ENCODE data around the gene PDK3.

PDK3 gene

GRCh38 chrX:24475480-24475879 is 10.4 kb downstream of the PDK3 start:
- TF ChIP-seq, protein P1, sequence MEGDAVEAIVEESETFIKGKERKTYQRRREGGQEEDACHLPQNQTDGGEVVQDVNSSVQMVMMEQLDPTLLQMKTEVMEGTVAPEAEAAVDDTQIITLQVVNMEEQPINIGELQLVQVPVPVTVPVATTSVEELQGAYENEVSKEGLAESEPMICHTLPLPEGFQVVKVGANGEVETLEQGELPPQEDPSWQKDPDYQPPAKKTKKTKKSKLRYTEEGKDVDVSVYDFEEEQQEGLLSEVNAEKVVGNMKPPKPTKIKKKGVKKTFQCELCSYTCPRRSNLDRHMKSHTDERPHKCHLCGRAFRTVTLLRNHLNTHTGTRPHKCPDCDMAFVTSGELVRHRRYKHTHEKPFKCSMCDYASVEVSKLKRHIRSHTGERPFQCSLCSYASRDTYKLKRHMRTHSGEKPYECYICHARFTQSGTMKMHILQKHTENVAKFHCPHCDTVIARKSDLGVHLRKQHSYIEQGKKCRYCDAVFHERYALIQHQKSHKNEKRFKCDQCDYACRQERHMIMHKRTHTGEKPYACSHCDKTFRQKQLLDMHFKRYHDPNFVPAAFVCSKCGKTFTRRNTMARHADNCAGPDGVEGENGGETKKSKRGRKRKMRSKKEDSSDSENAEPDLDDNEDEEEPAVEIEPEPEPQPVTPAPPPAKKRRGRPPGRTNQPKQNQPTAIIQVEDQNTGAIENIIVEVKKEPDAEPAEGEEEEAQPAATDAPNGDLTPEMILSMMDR (IDR thresholded peaks at IDR 0.05; ENCODE audit: low read depth, low read length, missing control alignments), result no peak

DNA sequence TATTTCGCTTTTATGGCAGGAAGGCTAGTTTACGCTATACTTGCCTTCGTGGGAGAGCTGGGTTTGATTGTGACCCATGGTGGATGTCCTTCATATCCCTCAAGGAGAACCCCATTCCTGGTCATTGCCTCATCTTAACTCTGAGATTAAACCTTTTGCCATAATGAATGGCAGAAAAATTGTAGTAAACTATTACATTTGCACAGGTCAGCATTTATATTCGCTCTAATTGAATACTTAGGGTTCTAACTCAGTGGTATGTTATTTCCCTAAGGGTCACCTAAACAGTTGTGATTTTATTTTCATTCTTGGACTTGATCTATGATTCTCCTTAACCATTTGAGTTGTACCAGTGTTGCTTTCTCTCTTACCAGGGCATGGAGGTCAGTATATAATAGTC is 13.4 kb downstream of the PDK3 start:
- no peak for DNase-seq (ENCODE audit: low read depth)
- H3K4me3 ChIP-seq (ENCODE audit: low read depth, low read length), result no peak overlapping the region
- TF ChIP-seq, protein P1 (IDR thresholded peaks at IDR 0.05; ENCODE audit: low read depth, low read length, missing control alignments), result no peak
- in situ Hi-C loops (cut with HindIII; ENCODE audit: low sequenced_read_pairs), result no loop called here

More at GRCh38 chrX:24475480-24475879, 10.4 kb downstream of the PDK3 start:
- DNase-seq (ENCODE audit: low read depth), result no peak
- H3K4me3 ChIP-seq (ENCODE audit: low read depth, low read length), result no peak overlapping the region
- in situ Hi-C loops (cut with HindIII; ENCODE audit: low sequenced_read_pairs), result no loop called here

- in situ Hi-C loops (cut with HindIII; ENCODE audit: low sequenced_read_pairs), result no loop called here
Observed at GRCh38 chrX:24479924-24480323, 14.8 kb downstream of the PDK3 start.

DNA sequence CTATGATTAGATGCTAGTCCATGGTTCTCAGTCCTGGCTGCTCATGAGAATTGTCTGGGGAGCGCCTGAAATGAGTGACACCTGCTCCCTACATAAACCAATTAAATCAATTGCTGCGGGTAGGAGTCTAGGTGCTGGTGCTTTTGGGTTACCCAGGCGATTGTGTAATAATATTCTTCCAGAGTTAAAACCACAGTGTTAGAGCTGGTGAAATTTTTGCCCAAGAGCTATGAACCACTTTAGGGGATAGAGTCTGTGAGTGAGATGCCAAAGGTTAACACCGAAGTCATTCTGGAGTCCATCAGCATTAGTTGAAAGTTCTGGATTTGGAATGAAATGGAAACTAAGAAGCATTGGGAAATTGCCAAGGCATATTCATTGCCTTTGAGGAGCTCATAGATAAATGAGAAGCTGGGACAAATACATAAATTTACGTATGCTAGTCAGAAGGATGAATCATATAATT is 15.3 kb downstream of the PDK3 start:
- DNase-seq (ENCODE audit: low read depth), result no peak
- TF ChIP-seq, protein P1 (IDR thresholded peaks at IDR 0.05; ENCODE audit: low read depth, low read length, missing control alignments), result no peak
- no peak overlapping the region for H3K4me3 ChIP-seq (ENCODE audit: low read depth, low read length)
- in situ Hi-C loops (cut with HindIII; ENCODE audit: low sequenced_read_pairs), result no loop called here

More at GRCh38 chrX:24479924-24480323, 14.8 kb downstream of the PDK3 start:
- DNase-seq (ENCODE audit: low read depth), result no peak
- H3K4me3 ChIP-seq (ENCODE audit: low read depth, low read length), result no peak overlapping the region
- TF ChIP-seq, protein P1 (IDR thresholded peaks at IDR 0.05; ENCODE audit: low read depth, low read length, missing control alignments), result no peak

DNA sequence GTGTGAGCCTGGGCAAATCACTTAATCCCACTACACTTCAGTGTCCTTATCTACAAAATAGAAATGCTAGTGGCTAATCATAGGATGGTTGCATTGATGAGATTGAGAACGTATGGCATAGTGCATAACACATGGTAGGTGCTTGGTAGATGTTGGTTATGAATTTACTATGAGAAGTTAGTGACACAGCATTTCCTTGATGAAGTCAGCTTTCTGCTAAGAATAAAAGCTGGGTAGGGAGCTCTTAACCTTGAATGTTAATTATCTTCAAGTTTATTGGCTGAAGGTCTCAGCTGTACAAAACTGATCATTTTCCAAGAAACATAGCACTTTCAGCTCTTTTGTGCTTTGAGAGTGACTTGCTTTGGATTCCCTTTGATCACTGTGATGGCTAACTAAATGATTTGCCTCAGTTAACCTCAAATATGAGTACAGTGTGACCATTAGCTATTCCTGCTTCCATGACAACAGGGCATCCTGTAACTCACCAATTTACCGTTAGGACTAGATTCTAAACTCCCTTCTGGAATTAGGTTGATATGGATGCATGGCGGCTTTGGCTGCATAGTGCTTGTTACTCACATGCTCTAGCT is 17.8 kb downstream of the PDK3 start:
- no peak overlapping the region for H3K4me3 ChIP-seq (ENCODE audit: low read depth, low read length)
- TF ChIP-seq, protein P1 (IDR thresholded peaks at IDR 0.05; ENCODE audit: low read depth, low read length, missing control alignments), result no peak
- no peak for DNase-seq (ENCODE audit: low read depth)
- in situ Hi-C loops (cut with HindIII; ENCODE audit: low sequenced_read_pairs), result no loop called here

GRCh38 chrX:24483596-24483995 is 18.5 kb downstream of the PDK3 start:
- TF ChIP-seq, protein P1 (IDR thresholded peaks at IDR 0.05; ENCODE audit: low read depth, low read length, missing control alignments), result no peak
- DNase-seq (ENCODE audit: low read depth), result no peak
- H3K4me3 ChIP-seq (ENCODE audit: low read depth, low read length), result no peak overlapping the region
- in situ Hi-C loops (cut with HindIII; ENCODE audit: low sequenced_read_pairs), result no loop called here

Data from astrocyte of the cerebellum (primary cell).